WI38 (cell line): ENCODE results near the gene DSEL.

Source experiments
- H3K4me3 ChIP-seq: 2 replicates; pipeline ENCODE4 v1.5.1; 2011; ENCODE audit warnings: low read depth, mild to moderate bottlenecking, control low read depth, low read length
- TF ChIP-seq, protein P1 (sequence below): IDR thresholded peaks from 2 replicates; pipeline ENCODE4 v1.5.1; 2012; ENCODE audit warnings: low read depth, mild to moderate bottlenecking, control low read depth, low read length

DSEL gene

DNA sequence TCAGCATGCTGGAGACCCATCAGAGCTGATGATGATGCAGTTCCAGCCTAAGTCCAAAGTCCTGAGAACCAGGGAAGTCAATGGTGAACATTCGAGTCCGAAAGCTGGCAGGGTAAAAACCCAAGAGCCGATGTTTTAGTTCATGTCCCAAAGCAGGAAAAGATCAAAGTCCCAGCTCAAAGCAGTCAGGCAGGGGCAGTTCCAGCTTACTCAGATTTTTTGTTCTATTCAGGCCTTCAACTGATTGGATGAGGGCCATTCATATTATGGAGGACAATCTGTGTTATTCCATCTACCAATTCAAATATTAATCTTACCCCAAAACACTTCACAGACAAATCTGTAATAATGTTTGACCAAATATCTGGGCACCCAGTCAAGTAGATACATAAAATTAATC, 38.3 kb downstream of the DSEL start:
- TF ChIP-seq, protein P1, sequence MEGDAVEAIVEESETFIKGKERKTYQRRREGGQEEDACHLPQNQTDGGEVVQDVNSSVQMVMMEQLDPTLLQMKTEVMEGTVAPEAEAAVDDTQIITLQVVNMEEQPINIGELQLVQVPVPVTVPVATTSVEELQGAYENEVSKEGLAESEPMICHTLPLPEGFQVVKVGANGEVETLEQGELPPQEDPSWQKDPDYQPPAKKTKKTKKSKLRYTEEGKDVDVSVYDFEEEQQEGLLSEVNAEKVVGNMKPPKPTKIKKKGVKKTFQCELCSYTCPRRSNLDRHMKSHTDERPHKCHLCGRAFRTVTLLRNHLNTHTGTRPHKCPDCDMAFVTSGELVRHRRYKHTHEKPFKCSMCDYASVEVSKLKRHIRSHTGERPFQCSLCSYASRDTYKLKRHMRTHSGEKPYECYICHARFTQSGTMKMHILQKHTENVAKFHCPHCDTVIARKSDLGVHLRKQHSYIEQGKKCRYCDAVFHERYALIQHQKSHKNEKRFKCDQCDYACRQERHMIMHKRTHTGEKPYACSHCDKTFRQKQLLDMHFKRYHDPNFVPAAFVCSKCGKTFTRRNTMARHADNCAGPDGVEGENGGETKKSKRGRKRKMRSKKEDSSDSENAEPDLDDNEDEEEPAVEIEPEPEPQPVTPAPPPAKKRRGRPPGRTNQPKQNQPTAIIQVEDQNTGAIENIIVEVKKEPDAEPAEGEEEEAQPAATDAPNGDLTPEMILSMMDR = no peak
- no peak overlapping the region for H3K4me3 ChIP-seq

DNA sequence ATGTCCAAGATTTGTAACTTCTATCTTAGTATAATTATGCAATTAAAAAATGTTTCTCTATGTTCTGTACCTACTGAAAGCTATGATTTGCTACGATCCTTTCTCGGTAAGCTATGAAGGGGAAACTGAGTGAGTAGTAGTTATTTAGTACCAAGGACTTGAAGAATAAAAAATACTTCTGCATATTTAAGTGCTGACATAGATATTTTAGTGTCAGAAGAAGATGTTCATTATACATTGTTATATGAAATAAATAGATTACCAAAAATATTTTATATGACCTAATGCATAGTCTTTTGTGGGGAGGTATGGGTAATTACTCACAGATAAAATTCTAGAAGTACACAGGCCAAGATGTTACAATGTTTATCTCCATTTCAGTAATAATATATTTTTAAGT, 39.0 kb downstream of the DSEL start:
- H3K4me3 ChIP-seq = no peak overlapping the region
- TF ChIP-seq, protein P1 = no peak

DNA sequence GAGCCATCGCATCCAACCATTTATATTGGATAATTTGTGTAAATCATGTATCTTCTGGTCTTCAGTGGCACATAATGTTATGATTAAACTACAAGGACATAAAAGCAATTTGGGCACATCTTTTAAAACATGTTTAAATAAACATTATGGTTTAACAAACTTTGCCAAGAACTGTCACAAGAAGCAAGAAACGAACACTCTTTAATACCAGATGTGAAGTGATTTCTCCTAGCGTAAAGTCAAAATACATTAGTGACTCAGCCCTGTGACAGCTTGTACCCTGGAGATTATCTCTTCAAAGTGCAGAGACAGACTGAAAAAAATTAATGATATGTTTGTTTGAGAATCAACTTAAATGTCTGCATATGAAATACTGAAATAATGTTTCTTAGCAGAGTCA, 39.9 kb downstream of the DSEL start:
- TF ChIP-seq, protein P1 = no peak
- H3K4me3 ChIP-seq = no peak overlapping the region

DNA sequence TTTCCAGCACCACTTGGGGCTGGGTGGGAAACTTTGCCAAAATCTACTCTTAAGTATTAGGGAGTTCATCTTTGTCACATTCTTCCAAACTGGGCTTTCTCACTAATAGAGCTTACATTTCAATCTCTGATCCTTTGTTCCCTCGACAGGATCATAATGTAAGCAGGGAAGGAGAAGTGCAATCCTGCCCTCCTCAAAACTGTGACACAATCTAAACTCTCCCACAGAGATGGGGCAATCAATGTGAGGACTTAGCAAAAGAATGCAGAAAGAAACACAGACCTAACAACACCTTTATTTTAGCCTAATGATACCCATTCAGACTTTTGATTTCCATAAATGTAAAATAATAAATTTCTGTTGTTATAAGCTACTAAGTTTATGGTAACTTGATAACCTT, 40.8 kb downstream of the DSEL start:
- H3K4me3 ChIP-seq = no peak overlapping the region
- TF ChIP-seq, protein P1 = no peak

DNA sequence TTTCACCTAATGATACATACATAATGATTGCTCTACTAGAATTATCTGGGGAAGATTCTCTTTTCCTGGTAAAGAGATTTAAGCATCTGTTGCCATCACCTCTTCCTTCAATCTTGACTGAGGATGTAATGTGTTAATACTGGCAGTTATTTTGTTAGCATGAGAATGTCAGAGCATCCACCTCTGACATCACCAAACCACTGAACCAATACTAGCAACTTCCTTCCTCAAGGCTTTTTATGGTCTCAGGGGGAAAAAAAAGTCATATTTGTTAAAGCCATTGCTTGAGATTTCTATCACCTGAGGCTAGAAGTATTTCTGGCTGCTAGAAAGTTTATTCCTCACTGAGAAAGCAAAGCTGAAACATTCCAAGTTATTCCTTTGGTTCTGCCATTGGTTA, 48.5 kb downstream of the DSEL start:
- TF ChIP-seq, protein P1 = no peak
- H3K4me3 ChIP-seq = no peak overlapping the region

DNA sequence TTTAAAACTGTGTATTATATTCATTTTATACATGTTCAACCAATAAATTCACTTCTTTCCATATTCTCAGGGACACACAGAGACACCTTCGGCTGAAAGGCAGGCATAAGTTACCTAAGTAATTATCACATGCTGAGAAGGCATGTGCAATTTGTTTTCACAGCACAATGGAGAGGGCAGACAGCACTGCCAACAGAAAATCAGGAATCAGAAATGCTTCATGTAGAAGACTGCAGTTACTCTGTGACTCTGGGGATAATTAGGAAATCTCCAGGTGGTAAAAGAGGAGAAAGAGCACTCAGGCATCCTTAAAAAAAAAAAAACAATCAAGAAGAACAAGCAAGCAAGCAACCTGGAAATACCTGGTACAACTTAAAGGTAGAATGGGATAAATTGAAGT, 49.3 kb downstream of the DSEL start:
- H3K4me3 ChIP-seq = no peak overlapping the region
- TF ChIP-seq, protein P1 = no peak

DNA sequence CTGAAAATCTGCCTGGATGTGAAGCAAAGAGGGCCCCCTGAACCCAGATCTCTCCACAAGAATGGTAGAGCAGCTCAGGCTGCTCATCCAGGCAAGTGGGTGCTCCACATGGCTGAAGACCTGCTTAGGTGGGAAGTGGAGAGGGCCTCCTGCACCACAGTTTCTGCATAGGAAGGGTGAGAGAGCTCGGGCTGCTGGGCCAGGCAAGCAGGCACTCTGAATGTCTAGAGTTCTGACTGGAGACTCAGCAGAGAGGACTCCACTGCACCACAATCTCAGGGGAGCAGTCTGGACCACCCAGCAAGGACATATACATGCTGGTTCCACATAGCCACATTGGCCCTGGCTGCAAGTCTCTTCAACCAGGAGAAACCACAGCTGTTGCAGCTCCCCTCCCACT, 52.0 kb downstream of the DSEL start:
- no peak overlapping the region for H3K4me3 ChIP-seq
- TF ChIP-seq, protein P1 = no peak

DNA sequence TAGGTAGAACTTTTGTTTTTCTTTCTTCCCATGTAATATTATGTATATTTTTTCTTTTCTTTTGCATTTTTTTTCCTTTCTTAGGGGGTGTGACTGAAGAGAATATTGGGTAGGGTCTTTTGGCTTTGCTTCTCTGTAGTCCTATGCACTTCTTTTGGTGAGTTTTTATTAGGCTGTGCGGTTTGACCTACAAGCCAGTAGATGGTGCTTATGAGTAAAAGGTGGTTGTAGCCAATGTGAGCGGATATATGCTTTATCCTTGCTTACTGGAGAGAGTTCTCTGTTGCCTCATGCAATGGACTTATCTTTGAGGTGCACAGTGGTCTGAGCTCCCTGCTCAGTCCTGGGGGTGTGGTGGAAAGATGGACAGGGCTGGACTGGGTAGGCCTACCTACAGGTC, 52.7 kb downstream of the DSEL start:
- TF ChIP-seq, protein P1 = no peak
- no peak overlapping the region for H3K4me3 ChIP-seq
